Mesothelial cell of epicardium (in vitro differentiated cells): ENCODE data around the gene GIMAP2. TPM values are rescaled to one million over a fixed set of nuclear protein-coding genes. Genes with fewer than 3 reads are reported as not detected.

Source experiments
- DNase-seq, 2 experiments: peaks; one replicate each; pipeline ENCODE4 v3.0.0; 2021; ENCODE audit warnings: low spot score in 2 of 2; ENCODE audit not compliant: unreplicated experiment in 2 of 2
- H3K27ac Mint-ChIP-seq: 2 replicates; pipeline ENCODE4 v1.8.0; 2021; ENCODE audit warnings: mixed read lengths
- H3K27me3 Mint-ChIP-seq: 2 replicates; pipeline ENCODE4 v1.8.0; 2021; ENCODE audit warnings: low read depth, mixed read lengths
- H3K36me3 Mint-ChIP-seq: 2 replicates; pipeline ENCODE4 v1.8.0; 2021; ENCODE audit warnings: mixed read lengths
- H3K4me1 Mint-ChIP-seq: 2 replicates; pipeline ENCODE4 v1.8.0; 2021; ENCODE audit warnings: mixed read lengths
- H3K4me3 Mint-ChIP-seq: 2 replicates; pipeline ENCODE4 v1.8.0; 2021; ENCODE audit warnings: mild to moderate bottlenecking, moderate library complexity, mixed read lengths
- H3K9me3 Mint-ChIP-seq: 2 replicates; pipeline ENCODE4 v1.8.0; 2021; ENCODE audit warnings: mixed read lengths
- total RNA-seq: library from RNA; stranded (reverse); gene quantifications from 3 replicates; pipeline ENCODE4 v1.2.1, GENCODE V29; 2021
- TF ChIP-seq, protein P1 (sequence below): fragments of 200-600 bp; sonication (generic); IDR thresholded peaks from one replicate; pipeline ENCODE4 v1.5.0; 2021; ENCODE audit warnings: antibody characterized with exemption; ENCODE audit not compliant: unreplicated experiment

GIMAP2 gene
- total RNA-seq, 1 donor from 2014 or later: not detected

DNA sequence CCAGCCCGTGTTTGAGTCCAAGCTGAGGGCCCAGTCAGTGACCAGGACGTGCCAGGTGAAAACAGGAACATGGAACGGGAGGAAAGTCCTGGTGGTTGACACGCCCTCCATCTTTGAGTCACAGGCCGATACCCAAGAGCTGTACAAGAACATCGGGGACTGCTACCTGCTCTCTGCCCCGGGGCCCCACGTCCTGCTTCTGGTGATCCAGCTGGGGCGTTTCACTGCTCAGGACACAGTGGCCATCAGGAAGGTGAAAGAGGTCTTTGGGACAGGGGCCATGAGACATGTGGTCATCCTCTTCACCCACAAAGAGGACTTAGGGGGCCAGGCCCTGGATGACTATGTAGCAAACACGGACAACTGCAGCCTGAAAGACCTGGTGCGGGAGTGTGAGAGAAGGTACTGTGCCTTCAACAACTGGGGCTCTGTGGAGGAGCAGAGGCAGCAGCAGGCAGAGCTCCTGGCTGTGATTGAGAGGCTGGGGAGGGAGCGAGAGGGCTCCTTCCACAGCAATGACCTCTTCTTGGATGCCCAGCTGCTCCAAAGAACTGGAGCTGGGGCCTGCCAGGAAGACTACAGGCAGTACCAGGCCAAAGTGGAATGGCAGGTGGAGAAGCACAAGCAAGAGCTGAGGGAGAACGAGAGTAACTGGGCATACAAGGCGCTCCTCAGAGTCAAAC lies 56.9 kb downstream of the GIMAP2 start:
- no peaks in the 10 kb centered on the region for H3K9me3 Mint-ChIP-seq
- no peak overlapping the region for H3K27ac Mint-ChIP-seq
- TF ChIP-seq, protein P1, sequence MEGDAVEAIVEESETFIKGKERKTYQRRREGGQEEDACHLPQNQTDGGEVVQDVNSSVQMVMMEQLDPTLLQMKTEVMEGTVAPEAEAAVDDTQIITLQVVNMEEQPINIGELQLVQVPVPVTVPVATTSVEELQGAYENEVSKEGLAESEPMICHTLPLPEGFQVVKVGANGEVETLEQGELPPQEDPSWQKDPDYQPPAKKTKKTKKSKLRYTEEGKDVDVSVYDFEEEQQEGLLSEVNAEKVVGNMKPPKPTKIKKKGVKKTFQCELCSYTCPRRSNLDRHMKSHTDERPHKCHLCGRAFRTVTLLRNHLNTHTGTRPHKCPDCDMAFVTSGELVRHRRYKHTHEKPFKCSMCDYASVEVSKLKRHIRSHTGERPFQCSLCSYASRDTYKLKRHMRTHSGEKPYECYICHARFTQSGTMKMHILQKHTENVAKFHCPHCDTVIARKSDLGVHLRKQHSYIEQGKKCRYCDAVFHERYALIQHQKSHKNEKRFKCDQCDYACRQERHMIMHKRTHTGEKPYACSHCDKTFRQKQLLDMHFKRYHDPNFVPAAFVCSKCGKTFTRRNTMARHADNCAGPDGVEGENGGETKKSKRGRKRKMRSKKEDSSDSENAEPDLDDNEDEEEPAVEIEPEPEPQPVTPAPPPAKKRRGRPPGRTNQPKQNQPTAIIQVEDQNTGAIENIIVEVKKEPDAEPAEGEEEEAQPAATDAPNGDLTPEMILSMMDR: no peak
- no peaks in the 10 kb centered on the region for H3K36me3 Mint-ChIP-seq
- H3K27me3 Mint-ChIP-seq: peaks cover 89% of the 10 kb centered on the region
- H3K4me3 Mint-ChIP-seq: no peak overlapping the region
- no peak for DNase-seq
- no peaks in the 10 kb centered on the region for H3K4me1 Mint-ChIP-seq

Other genes starting within 250 kb of the GIMAP2 start
- gene GIMAP8, start 235.1 kb upstream of the GIMAP2 start, total RNA-seq: not detected in 3 replicates
- gene GIMAP7, start 170.8 kb upstream of the GIMAP2 start, total RNA-seq: not detected in 3 replicates
- not detected in 3 replicates for gene GIMAP4, start 118.3 kb upstream of the GIMAP2 start, total RNA-seq
- not detected in 3 replicates for gene GIMAP6, start 53.3 kb upstream of the GIMAP2 start, total RNA-seq
- not detected in 3 replicates for gene GIMAP1, start 30.9 kb downstream of the GIMAP2 start, total RNA-seq
- gene GIMAP5, start 51.7 kb downstream of the GIMAP2 start, total RNA-seq: not detected in 3 replicates
- 1.9 to 2.8 TPM (median 2.3 TPM) in 3 replicates for gene TMEM176B, start 114.7 kb downstream of the GIMAP2 start, total RNA-seq
- gene TMEM176A, start 115.1 kb downstream of the GIMAP2 start, total RNA-seq: 2.5 to 3.6 TPM (median 3.1 TPM) in 3 replicates
- not detected in 3 replicates for gene AOC1, start 166.8 kb downstream of the GIMAP2 start, total RNA-seq